Natural killer cell treated with Interleukin-12 subunit alpha and Interleukin-12 subunit beta and Interleukin-15 and Interleukin-18, amount 100 ng/mL, for 72 hours (primary cell): ENCODE results near the gene TSPO2. TPM values are rescaled to one million over a fixed set of nuclear protein-coding genes. Genes with fewer than 3 reads are reported as not detected.
A peak's percentile ranks its signal among the peaks of the same experiment; 100 is the strongest.
"Not testable (repeated sequence)": the region's sequence is repeated elsewhere in the genome, so short reads cannot be mapped to it uniquely, and the experiment has no call there.

ENCODE experiments used
- ATAC-seq, 2 donors: fragments of 150-1000 bp; cut with Tn5 transposase in 1 of 2; sonication (Bioruptor Pico), chemical (Tn5 transposase) in 1 of 2; 2 replicates each; pipeline ENCODE4 v1.10.0; 2021
- DNase-seq: peaks from one replicate; pipeline ENCODE4 v3.0.0; 2022; ENCODE audit warnings: low spot score
- H3K27ac Mint-ChIP-seq, 2 donors: 1 replicate in 1 of 2; 2 replicates in 1 of 2; pipeline ENCODE4 v1.8.0; 2022; ENCODE audit warnings: mixed read lengths in 2 of 2, mild to moderate bottlenecking in 1 of 2, moderate library complexity in 1 of 2
- H3K27me3 Mint-ChIP-seq, 2 donors: 1 replicate in 1 of 2; 2 replicates in 1 of 2; pipeline ENCODE4 v1.8.0; 2022; ENCODE audit warnings: mixed read lengths in 2 of 2
- H3K36me3 Mint-ChIP-seq: one replicate; pipeline ENCODE4 v1.8.0; 2022; ENCODE audit warnings: mixed read lengths
- H3K4me1 Mint-ChIP-seq, 2 donors: 1 replicate in 1 of 2; 2 replicates in 1 of 2; pipeline ENCODE4 v1.8.0; 2022; ENCODE audit warnings: low read depth in 2 of 2, mixed read lengths in 2 of 2, mild to moderate bottlenecking in 1 of 2
- H3K4me3 Mint-ChIP-seq: one replicate; pipeline ENCODE4 v1.8.0; 2022; ENCODE audit warnings: mixed read lengths
- H3K9me3 Mint-ChIP-seq: 2 replicates; pipeline ENCODE4 v1.8.0; 2022; ENCODE audit warnings: mixed read lengths
- total RNA-seq, 2 donors: library from RNA; stranded (reverse); gene quantifications; one replicate each; pipeline ENCODE4 v1.2.3, GENCODE V29; 2022

The TSPO2 gene
- total RNA-seq, 2 donors from 2014 or later, result not detected

DNA sequence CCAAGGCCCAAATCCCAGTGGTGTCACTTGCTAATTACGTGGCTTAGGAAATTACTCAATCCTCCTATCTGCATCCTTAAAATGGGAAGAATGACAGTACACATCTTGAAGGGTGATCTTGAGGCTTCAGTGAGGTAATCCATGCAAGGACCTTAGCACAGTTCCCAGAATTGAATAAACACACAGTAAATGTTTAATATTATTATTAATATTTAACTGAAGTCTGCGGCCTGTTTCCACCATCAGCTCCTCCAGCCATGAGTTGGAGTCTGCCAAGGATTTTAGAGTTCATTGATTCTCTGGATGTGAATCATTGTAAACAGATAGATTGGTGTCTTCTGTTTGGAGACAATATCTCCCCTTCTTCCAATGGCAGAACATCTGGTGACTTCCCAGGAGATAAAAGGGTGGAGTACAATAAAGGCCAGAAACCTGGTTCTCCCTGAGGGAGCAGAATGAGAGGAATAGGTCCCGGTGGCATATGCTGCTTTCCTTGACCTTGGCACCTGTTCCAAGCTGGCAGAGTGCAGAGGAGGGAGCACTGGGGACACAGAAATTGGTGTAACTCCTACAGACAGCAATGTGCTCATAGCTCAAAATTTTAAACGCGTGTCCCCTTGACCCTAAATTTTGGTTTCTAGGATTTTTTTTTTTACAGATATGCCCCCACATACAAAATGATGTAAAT is 28.7 kb upstream of the TSPO2 start:
- no peak for ATAC-seq
- H3K4me3 Mint-ChIP-seq, result no peak overlapping the region
- no peaks in the 10 kb centered on the region for H3K9me3 Mint-ChIP-seq
- no peak overlapping the region for H3K27ac Mint-ChIP-seq
- DNase-seq, result no peak
- H3K27me3 Mint-ChIP-seq, result peaks cover 6 to 7% of the 10 kb centered on the region in 2 donors
- H3K36me3 Mint-ChIP-seq, result no peaks in the 10 kb centered on the region
- H3K4me1 Mint-ChIP-seq, result no peaks in the 10 kb centered on the region

DNA sequence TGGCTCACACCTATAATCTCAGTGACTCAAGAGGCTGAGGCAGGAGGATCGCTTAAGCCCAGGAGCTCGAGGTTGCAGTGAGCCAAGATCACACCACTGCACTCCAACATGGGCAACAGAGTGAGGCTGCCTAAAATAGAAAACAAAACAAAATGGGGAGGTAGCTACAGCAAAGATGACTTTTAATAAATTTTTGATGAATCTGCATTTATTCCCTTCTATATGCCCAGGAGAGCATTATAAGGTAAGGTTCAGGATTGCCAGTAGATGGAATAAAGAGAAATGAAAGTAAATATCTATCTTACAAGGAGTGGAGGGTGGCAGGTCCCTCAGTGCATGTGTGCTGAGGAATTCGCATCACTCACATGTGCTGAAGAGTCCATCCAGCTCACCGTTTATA is 27.5 kb upstream of the TSPO2 start:
- Mint-ChIP-seq H3K27me3 (peaks cover 6 to 7% of the 10 kb centered on the region in 2 donors), H3K27ac (no peak overlapping the region), H3K4me1 (no peaks in the 10 kb centered on the region), H3K36me3 (no peaks in the 10 kb centered on the region), H3K4me3 (no peak overlapping the region), H3K9me3 (no peaks in the 10 kb centered on the region)
- ATAC-seq (no peak), DNase-seq (no peak)

DNA sequence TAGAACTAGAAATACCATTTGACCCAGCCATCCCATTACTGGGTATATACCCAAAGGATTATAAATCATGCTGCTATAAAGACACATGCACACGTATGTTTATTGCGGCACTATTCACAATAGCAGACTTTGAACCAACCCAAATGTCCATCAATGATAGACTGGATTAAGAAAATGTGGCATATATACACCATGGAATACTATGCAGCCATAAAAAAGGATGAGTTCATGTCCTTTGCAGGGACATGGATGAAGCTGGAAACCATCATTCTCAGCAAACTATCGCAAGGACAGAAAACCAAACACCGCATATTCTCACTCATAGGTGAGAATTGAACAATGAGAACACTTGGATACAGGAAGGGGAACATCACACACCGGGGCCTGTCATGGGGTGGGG is 26.4 kb upstream of the TSPO2 start:
- not testable (repeated sequence) for ATAC-seq, H3K36me3 Mint-ChIP-seq, H3K4me3 Mint-ChIP-seq

DNA sequence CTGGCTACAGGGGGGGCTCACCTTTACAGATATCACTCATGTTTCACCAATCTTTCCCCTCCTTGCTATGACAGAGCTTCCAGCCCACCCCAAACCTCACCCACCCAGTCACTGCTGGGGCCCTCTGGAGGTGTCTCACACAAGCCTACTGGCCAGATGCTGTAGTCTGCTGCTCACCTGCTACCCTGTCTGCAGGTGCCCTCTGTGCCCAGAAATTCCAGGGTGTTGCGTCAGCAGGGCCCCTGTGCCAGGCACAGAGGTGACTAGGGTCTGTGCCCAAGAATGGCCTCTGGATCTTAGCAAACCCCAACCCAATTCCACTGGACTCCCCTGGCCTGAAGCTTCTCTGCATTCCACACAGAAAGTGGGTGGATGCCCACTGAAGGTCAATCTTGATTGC is 24.6 kb upstream of the TSPO2 start:
- no peak for ATAC-seq
- DNase-seq, result no peak
- Mint-ChIP-seq H3K27me3 (peaks cover 0 to 5% of the 10 kb centered on the region in 2 donors), H3K4me1 (no peaks in the 10 kb centered on the region), H3K27ac (no peak overlapping the region), H3K4me3 (no peak overlapping the region), H3K36me3 (no peaks in the 10 kb centered on the region), H3K9me3 (no peaks in the 10 kb centered on the region)

More for the DNA sequence above, 26.4 kb upstream of the TSPO2 start:
- H3K9me3 Mint-ChIP-seq, H3K4me1 Mint-ChIP-seq, H3K27ac Mint-ChIP-seq, H3K27me3 Mint-ChIP-seq, DNase-seq: not testable (repeated sequence)

DNA sequence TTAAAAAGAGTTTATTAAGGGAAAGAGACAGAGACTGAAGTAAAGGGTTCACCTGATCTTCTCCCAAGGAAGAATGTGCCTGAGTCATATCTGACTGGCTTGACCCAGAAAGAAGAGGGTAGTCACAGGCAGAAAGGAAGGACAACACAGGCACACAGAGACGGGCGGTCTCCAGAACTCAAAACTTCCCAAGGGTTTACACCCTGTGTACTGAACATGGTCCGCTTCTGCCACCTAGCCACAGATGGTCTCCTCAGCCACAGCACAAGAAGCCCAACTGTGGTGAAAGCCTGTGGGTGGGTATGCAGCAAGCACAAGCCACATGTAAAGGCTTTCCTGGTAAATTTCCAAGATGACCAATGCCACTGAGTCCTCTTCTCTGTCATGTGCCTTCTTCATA is 20.4 kb upstream of the TSPO2 start:
- ATAC-seq (no peak), DNase-seq (no peak)
- Mint-ChIP-seq H3K36me3 (no peaks in the 10 kb centered on the region), H3K4me1 (no peaks in the 10 kb centered on the region), H3K27me3 (peaks cover 0 to 3% of the 10 kb centered on the region in 2 donors), H3K4me3 (no peak overlapping the region), H3K27ac (no peak overlapping the region), H3K9me3 (no peaks in the 10 kb centered on the region)

DNA sequence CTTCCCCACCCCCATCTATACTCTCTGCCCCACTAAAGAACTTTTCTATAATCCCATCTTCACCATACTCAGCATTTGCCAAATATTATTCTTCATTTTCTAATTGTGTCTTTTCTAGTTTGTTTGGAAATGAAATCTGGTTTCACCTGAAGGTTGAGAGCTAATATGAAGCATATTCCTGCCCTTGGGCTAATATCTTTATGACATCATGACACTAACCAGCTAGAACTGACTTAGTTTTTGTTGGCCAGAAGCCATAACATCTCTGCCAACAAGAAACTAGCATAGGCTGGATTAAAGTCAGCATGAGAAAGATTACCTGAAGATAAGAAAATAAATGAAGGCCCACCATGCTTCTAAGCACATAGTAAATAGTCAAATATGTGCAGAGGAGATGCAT is 20.0 kb upstream of the TSPO2 start:
- Mint-ChIP-seq H3K27ac (no peak overlapping the region), H3K9me3 (no peaks in the 10 kb centered on the region), H3K4me3 (no peak overlapping the region), H3K27me3 (peaks cover 0 to 3% of the 10 kb centered on the region in 2 donors), H3K4me1 (peaks cover 4% of the 10 kb centered on the region in 2 donors), H3K36me3 (no peaks in the 10 kb centered on the region)
- ATAC-seq, result no peak
- no peak for DNase-seq

DNA sequence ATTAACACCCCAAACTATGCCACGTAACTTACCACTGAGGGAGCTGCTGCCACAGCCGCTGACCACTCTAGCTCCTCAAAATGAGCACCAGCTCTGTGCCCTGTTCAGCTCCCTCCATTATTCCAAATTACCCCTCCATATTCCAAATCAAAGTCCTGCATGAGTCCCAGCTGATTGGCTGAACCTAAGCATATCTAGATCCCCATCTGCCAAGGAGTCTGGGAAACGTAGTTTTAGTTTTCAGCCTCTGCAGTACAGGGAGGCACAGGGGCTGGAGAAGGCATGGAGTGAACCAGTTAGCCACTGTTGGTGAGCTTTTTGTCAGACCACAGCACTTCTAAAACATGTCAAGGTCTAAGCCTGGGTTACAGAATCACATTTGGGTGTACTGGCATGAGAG is 19.2 kb upstream of the TSPO2 start:
- peaks cover 0 to 3% of the 10 kb centered on the region in 2 donors for H3K27me3 Mint-ChIP-seq
- DNase-seq (no peak), ATAC-seq (no peak)
- H3K4me3 Mint-ChIP-seq, result no peak overlapping the region
- H3K27ac Mint-ChIP-seq, result no peak overlapping the region
- H3K4me1 Mint-ChIP-seq, result peaks cover 10 to 13% of the 10 kb centered on the region in 2 donors
- no peaks in the 10 kb centered on the region for H3K9me3 Mint-ChIP-seq
- H3K36me3 Mint-ChIP-seq, result no peaks in the 10 kb centered on the region

DNA sequence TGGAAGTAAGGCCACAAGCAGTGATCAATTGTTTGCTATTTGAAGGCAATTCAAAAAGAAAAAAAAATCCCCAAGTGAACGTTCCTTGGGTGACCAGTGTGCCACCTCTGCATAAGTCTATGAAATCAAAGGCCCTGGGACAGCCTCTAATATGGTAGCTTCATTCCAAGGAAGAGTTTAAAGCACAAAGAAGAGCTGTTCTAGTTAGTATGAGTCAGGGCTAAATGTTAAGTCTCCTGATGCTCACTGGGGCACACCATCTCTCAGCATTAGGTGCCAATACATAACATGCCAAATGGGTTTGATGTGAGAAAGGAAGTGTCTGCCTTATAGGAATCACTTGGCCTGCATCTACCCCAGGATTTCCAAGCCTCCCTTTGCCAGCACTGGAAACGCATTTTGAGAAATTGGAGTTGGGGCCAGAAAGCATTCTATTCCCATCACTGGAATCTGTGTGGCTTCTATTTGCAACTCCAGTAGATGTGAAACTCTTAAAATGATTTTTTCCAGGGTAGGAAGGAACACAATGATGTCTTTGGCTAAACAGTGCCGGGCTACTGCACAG is 16.2 kb upstream of the TSPO2 start:
- DNase-seq (no peak), ATAC-seq (no peak)
- Mint-ChIP-seq H3K27me3 (no peaks in the 10 kb centered on the region), H3K27ac (no peak overlapping the region), H3K36me3 (no peaks in the 10 kb centered on the region), H3K9me3 (no peaks in the 10 kb centered on the region), H3K4me3 (no peak overlapping the region), H3K4me1 (peaks cover 22% of the 10 kb centered on the region in 2 donors)

DNA sequence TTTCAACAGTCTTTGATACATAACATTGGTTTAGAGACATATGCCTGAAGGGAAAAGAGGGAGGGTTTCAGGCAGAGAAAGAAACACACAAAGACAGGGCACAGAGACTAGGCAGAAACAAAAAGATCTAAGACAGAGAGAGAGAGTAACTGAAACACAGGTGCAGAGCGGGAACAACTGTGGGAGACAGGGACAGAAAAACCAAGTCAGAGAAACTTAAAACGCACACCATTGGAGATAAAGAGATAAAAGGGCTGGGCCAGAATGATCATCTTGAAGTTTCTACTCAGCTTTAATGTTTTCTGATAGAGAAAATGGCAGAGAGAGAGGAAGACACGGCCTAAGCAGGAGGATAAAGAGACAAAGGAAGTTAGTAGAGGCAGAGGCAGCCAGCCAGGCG is 15.0 kb upstream of the TSPO2 start:
- Mint-ChIP-seq H3K27ac (peak overlapping the region; percentile 65 to 67), H3K27me3 (no peaks in the 10 kb centered on the region), H3K4me1 (peaks cover 22% of the 10 kb centered on the region in 2 donors), H3K9me3 (no peaks in the 10 kb centered on the region), H3K36me3 (no peaks in the 10 kb centered on the region), H3K4me3 (peak overlapping the region; percentile 85)
- DNase-seq (no peak), ATAC-seq (no peak)

DNA sequence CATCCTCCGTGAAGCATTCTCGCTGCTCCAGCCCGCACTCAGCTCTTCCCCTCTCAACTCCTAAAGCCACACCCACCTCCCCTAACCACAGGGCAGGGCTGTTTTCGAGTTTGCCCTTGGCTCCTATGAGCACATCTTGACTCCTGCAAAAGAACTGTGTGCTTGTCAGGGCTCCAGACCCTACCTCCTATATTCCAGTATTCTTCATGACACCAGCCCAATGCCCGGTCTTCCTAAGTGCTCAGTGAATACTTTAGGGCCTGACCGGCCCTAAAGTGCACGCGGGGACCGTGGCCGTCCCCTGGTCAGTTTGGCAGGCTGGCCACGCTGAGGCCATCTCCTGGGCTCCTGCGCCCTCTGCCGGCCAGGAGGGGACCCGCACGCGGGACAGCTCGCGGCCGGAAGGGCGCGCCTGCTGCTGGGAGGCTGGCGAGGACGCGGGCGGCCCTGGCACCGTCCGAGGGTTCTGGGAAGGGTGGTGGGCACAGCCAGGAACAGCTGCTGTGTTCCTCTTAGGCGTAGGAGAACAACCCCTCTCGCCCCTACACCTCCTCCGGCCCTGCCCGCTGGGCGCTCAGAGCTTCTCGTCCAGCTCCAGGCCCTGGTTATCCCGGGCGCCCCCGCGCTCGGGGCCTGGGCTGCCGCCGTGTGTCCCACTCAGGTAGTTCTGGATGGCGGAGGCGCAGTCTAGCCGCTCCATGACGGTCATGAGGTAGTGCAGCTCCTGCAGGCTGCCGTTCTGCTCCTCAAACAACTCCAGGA is 14.3 kb upstream of the TSPO2 start:
- H3K36me3 Mint-ChIP-seq, result no peaks in the 10 kb centered on the region
- ATAC-seq (peak; percentile 94 to 95), DNase-seq (peak; percentile 86)
- peak overlapping the region; percentile 65 to 67 for H3K27ac Mint-ChIP-seq
- peaks cover 22% of the 10 kb centered on the region in 2 donors for H3K4me1 Mint-ChIP-seq
- H3K9me3 Mint-ChIP-seq, result no peaks in the 10 kb centered on the region
- H3K27me3 Mint-ChIP-seq, result no peaks in the 10 kb centered on the region
- peak overlapping the region; percentile 85 for H3K4me3 Mint-ChIP-seq

DNA sequence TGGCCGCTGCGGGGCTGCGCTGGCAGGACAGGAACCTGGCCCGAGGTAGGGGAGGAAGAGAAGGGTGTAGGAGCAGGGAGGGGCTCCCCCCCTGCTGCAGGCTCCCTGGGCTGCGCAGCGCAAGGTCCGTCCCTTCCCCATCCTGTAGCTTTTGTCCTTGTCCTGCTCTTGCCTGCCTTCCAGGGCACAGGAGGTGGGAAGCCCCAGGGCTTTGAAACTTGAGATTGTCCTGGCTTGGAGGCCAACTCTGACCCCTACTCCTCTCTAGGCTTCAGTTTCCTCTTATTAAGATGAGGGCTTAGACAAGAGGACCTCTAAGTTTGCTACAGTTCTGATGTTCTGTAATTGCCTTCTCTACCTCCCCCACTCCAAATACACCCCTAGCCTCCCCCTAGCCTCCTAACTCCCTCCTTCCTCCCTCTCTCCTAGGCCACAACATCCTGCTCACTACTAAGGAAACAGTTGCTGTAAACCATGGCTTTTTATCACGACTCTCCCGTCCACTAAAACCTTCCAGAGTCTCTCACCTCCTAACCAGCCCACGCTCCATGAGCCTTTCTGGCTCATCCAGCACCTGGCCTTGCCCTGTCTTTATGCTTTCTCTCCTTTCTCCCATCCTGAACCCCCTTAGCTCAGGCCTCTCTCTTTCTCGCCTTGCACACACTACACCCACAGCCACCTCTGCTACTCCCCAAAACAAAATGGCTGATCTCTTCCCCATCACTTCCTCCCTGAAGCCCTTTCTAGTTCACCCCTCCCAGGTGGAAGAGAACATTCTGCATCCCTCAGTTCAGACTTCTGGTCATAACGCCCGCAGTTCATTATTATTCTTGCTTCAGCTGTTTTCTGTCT is 13.5 kb upstream of the TSPO2 start:
- Mint-ChIP-seq H3K27me3 (no peaks in the 10 kb centered on the region), H3K27ac (peak overlapping the region; percentile 61 to 65), H3K4me1 (peaks cover 22% of the 10 kb centered on the region in 2 donors), H3K9me3 (no peaks in the 10 kb centered on the region), H3K36me3 (no peaks in the 10 kb centered on the region), H3K4me3 (peak overlapping the region; percentile 85)
- ATAC-seq (peak; percentile 60 to 61), DNase-seq (no peak)

DNA sequence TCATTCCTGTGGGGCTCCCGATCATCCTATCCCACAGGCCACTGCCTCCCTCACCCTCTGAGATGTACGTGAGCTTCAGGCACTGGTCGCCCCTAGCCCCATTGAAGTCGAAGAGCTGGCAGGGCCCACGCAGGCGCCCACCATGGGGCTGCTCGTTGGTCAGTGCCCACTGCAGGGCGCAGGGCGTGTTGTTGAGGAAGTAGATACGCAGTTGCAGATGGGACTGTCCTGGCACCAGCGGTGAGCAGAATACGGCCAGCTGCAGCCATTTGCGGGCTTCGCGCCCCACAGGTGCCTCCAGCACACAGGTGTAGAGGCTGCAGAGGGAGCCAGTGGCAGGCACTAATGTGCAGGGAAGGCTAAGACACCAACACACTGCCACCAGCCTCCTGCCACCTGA is 9.4 kb upstream of the TSPO2 start:
- H3K36me3 Mint-ChIP-seq, result no peaks in the 10 kb centered on the region
- no peaks in the 10 kb centered on the region for H3K9me3 Mint-ChIP-seq
- H3K4me3 Mint-ChIP-seq, result no peak overlapping the region
- DNase-seq, result no peak
- ATAC-seq, result no peak
- no peak overlapping the region for H3K27ac Mint-ChIP-seq
- H3K4me1 Mint-ChIP-seq, result peaks cover 12 to 13% of the 10 kb centered on the region in 2 donors
- H3K27me3 Mint-ChIP-seq, result no peaks in the 10 kb centered on the region

DNA sequence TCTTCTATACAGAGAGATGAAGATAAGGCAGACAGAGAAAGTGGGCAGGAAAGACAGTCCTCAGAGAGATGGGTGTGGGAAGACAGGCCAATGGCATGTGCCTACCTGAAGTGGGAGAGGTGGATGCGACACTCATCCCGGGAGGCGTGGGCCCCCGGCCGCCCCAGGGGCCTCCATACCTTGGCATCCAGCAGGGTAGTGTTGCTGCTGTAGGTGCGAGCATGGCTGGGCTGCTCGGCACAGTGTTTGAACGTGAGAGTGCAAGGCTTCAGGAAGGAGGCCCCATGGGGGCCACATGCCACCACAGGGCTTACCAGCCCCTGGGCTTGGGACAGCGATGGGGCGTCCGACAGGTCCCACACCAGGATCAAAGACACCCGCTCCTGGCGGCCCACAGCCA is 8.5 kb upstream of the TSPO2 start:
- peak in 1 of 2 donors; percentile 33 for ATAC-seq
- no peak overlapping the region for H3K27ac Mint-ChIP-seq
- H3K4me1 Mint-ChIP-seq, result peaks cover 7 to 8% of the 10 kb centered on the region in 2 donors
- H3K27me3 Mint-ChIP-seq, result no peaks in the 10 kb centered on the region
- H3K9me3 Mint-ChIP-seq, result no peaks in the 10 kb centered on the region
- no peak overlapping the region for H3K4me3 Mint-ChIP-seq
- DNase-seq, result no peak
- no peaks in the 10 kb centered on the region for H3K36me3 Mint-ChIP-seq
